AG09309 (cell line): Measurements from ENCODE around the gene DGKB.

ENCODE experiments used
- DNase-seq: peaks from one replicate; pipeline ENCODE4 v3.0.0-alpha.2; 2010; ENCODE audit warnings: low read depth
- H3K4me3 ChIP-seq: 2 replicates; pipeline ENCODE4 v1.5.1; 2011; ENCODE audit warnings: mild to moderate bottlenecking, low read depth, low read length, moderate library complexity; ENCODE audit not compliant: control insufficient read depth
- TF ChIP-seq, protein P1 (sequence below): IDR thresholded peaks from 2 replicates; pipeline ENCODE4 v1.5.1; 2011; ENCODE audit warnings: mild to moderate bottlenecking, low read depth, low read length, inconsistent platforms; ENCODE audit not compliant: insufficient read depth, control insufficient read depth; ENCODE audit errors: missing control alignments

The DGKB gene

DNA sequence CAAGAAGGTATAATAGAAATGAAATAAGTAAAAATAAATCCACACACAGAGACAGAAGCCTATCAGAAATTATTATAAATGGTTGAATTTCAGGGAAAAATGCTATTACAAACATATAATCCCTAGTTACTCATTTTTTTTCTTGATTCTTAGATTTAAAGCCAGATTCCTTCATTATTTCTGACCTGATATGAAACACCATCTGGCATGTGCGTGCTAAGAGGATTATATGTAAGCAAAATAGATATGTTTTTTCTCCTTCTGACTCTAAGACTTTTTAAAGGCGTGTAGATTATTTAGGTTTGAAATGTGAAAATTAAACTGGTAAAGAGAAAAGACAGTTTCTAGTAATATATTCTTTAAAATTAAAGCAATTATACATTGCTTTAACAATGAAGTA, 676.4 kb downstream of the DGKB start:
- H3K4me3 ChIP-seq = no peak overlapping the region
- TF ChIP-seq, protein P1, sequence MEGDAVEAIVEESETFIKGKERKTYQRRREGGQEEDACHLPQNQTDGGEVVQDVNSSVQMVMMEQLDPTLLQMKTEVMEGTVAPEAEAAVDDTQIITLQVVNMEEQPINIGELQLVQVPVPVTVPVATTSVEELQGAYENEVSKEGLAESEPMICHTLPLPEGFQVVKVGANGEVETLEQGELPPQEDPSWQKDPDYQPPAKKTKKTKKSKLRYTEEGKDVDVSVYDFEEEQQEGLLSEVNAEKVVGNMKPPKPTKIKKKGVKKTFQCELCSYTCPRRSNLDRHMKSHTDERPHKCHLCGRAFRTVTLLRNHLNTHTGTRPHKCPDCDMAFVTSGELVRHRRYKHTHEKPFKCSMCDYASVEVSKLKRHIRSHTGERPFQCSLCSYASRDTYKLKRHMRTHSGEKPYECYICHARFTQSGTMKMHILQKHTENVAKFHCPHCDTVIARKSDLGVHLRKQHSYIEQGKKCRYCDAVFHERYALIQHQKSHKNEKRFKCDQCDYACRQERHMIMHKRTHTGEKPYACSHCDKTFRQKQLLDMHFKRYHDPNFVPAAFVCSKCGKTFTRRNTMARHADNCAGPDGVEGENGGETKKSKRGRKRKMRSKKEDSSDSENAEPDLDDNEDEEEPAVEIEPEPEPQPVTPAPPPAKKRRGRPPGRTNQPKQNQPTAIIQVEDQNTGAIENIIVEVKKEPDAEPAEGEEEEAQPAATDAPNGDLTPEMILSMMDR = no peak
- no peak for DNase-seq

DNA sequence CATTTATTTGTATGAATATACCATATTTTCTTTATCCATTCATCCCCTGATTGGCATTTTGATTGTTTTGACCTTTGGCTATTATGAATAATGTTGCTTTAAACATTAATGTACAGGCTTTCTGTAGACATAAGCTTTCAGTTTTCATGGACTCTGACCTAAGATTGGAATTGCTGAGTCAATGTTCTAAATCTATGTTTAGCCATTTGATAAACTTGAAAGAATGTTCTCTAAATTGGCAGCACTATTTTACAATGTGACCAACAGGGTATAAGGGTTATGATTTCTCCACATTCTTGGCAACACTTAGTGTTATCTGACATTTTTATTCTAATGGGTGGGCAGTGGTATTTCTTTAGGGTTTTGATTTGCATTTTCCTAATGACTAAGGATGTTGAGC, 683.4 kb downstream of the DGKB start:
- TF ChIP-seq, protein P1 = no peak
- no peak for DNase-seq
- H3K4me3 ChIP-seq = no peak overlapping the region

DNA sequence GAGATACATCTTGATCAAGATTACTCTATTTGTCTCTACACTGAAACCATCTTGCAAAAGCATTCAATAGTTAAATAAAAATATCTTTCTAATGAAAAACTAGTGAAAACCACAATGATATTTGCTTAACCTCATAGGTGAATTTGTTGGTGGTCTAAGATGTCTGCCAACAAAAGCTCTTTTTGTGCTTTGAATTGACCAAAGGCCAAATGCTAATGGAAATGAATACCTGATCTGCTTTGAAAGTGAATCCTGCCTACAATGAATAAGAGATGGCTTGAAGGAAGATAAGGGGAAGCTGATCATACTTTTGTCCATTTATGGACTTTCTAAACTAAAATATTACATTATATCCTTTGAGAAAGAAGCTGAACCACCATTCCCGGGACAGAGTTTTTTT, 684.2 kb downstream of the DGKB start:
- no peak overlapping the region for H3K4me3 ChIP-seq
- DNase-seq = no peak
- TF ChIP-seq, protein P1 = no peak

DNA sequence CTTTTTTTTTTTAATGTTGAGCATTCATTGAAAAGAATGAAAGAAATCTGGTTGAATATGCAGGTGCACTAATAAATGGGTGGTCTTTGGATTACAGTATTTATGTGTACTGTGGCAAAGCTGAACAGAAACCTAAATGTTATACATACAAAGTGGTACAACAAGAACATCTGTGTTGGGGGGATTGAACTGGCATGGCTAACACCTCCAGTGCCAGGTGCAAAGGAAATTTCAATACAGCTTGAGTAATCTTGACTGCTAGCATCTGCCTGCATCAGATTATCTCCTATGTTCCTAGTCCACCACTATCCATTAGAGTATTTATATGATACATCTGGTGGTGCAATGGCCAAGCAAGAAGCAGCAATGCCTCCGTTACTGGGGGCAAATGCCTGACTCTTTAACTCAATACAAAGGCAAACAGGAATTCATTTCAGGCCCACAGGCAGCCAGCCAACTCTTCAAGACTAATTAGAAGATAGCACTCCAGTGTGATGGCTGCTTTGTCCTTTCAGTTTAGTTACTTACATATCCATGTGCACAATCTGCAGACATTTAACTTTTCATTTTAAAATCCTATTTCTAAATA, 692.6 kb downstream of the DGKB start:
- TF ChIP-seq, protein P1 = no peak
- no peak overlapping the region for H3K4me3 ChIP-seq
- DNase-seq = no peak

DNA sequence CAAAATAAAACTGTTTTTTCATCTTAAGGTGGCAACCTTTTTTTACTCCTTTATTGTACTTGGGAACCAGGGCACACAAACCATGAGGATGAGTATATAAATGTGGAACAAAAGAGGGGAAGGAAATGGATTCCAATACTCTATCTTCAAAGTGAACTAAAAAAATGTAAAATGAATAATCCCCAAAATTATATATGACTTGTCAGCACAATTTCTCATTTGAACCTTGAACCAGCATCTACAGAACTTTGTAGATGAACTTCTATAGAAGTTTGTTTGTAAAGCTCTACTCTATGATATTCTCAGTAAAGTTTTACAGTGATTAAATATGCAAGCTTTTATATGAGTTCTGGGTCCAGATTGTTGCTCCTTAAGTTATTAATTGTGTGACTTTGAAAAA, 694.8 kb downstream of the DGKB start:
- H3K4me3 ChIP-seq = no peak overlapping the region
- TF ChIP-seq, protein P1 = no peak

DNA sequence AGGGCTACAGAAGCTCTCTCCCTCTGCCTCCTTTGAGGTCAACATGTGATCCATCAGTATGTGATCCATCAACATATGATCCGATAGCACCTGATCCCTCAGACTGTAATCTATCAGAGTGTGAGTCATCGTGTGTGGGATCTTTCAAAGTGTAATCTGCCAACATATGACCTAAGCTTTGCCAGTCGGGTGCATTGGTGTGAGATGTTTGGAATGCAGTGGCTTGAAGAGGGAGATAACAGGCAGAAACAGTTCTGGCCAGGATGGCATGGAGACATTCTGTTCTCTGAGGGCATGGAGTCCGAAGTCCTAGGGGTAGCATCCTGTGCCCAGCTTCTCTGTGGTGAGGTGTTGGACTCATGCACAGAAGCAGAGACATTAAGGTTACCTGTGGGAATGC, 695.4 kb downstream of the DGKB start:
- no peak overlapping the region for H3K4me3 ChIP-seq
- TF ChIP-seq, protein P1 = no peak
- no peak for DNase-seq

More for the DNA sequence above, 694.8 kb downstream of the DGKB start:
- DNase-seq = no peak

DNA sequence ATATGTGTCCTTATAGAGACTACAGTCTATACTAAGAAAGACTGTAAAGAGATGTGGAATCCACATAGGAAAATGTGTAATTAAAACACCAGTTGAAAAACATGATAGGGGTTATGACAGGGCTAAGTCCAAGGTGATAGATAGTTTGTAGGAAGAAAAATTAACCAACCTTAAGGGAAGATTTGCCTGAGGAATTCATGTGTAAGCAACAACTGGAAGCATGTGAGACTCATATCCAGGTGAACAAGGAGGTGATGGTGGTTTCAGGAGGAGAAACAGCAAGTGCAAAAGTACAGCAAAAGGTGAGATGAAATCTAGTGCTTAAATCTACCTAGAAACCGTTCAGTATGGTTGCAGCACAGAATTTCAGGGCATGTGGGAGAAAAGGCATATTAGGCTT, 696.4 kb downstream of the DGKB start:
- H3K4me3 ChIP-seq = no peak overlapping the region
- TF ChIP-seq, protein P1 = no peak
- no peak for DNase-seq
